Measurements from ENCODE around the gene LMX1A.

LMX1A gene

DNA sequence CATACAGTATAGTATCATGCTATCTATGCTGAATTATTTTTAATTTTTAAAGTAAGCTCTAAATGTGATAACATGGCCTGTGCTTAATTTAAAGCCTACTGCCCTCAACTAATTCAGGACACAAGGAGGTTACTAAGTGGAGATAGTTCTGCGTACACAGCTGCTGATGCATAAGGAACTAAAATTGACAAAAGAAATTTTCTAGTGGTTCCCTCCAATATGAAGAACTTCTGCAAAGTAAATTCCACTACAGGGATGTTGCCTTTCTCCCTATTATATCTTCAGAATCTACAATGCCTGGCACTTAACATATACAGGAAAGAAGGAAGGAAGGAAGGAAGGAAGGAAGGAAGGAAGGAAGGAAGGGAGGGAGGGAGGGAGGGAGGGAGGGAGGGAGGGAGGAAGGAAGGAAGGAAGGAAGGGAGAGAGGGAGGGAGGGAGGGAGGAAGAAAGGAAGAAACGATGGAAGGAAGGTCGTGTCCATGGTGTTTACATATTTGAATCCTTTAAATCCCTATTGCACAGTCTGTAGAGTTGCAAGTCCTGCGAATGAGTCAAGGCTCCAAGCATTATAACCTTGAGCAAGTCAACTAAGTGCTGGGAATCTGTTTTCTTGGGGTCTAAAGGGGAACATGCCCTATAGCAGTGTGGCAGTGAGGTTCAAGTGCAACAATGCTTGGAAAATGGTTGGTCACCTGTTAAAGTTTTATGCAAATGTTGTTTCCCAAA, 171.2 kb downstream of the LMX1A start:
- TF ChIP-seq, protein P1, sequence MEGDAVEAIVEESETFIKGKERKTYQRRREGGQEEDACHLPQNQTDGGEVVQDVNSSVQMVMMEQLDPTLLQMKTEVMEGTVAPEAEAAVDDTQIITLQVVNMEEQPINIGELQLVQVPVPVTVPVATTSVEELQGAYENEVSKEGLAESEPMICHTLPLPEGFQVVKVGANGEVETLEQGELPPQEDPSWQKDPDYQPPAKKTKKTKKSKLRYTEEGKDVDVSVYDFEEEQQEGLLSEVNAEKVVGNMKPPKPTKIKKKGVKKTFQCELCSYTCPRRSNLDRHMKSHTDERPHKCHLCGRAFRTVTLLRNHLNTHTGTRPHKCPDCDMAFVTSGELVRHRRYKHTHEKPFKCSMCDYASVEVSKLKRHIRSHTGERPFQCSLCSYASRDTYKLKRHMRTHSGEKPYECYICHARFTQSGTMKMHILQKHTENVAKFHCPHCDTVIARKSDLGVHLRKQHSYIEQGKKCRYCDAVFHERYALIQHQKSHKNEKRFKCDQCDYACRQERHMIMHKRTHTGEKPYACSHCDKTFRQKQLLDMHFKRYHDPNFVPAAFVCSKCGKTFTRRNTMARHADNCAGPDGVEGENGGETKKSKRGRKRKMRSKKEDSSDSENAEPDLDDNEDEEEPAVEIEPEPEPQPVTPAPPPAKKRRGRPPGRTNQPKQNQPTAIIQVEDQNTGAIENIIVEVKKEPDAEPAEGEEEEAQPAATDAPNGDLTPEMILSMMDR (IDR thresholded peaks at IDR 0.05), result no peak
- Histone ChIP-seq H3K4me3 (no peak overlapping the region), H3K9me3 (peaks cover 0 to 5% (median 0%) of the 10 kb centered on the region in 3 donors), H3K27me3 (no peaks in the 10 kb centered on the region), H3K36me3 (no peaks in the 10 kb centered on the region), H3K27ac (no peak overlapping the region), H3K4me1 (no peaks in the 10 kb centered on the region)
- intact Hi-C loops (cut with DNase I; ENCODE audit: low total_unique reads), result no loop called here
- DNase-seq, result no peak

DNA sequence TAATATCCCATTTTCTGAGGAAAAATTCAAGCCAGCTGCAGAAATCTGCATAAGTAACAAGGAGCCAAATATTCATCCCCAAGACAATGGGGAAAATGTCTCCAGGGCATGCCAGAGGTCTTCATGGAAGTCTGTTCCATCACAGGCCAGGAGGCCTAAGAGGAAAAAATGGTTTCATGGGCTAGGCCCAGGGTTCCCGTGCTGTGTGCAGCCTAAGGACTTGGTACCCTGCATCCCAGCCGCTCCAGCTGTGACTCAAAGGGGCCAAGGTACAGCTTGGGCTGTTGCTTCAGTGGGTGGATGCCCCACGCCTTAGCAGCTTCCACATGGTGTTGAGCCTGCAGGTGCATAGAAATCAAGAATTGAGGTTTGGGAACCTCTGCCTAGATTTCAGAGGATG, 173.5 kb downstream of the LMX1A start:
- Histone ChIP-seq H3K4me1 (no peaks in the 10 kb centered on the region), H3K27me3 (no peaks in the 10 kb centered on the region), H3K9me3 (peaks cover 0 to 5% (median 0%) of the 10 kb centered on the region in 3 donors), H3K36me3 (no peaks in the 10 kb centered on the region), H3K4me3 (no peak overlapping the region), H3K27ac (no peak overlapping the region)
- no peak for DNase-seq
- TF ChIP-seq, protein P1 (IDR thresholded peaks at IDR 0.05), result no peak
- intact Hi-C loops (cut with DNase I; ENCODE audit: low total_unique reads), result no loop called here

DNA sequence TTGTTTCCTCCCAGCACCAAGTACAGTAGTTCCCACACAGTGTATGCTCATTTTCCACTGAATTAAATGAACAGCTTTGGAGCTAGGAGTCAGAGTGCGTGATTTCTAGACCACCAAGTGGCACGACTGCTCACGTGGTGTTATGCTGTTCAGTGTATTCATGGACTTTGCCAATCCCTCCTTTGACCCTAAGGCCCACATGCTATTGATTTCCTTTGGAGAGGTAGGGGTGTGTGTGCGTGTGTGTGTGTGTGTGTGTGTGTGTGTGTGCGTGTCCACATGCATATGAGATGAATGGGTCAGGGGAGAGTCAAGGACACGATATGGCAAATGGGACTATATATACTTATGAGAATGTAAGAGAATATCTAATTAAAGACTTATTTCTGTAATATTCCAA, 177.2 kb downstream of the LMX1A start:
- TF ChIP-seq, protein P1 (IDR thresholded peaks at IDR 0.05), result no peak
- DNase-seq, result no peak

DNA sequence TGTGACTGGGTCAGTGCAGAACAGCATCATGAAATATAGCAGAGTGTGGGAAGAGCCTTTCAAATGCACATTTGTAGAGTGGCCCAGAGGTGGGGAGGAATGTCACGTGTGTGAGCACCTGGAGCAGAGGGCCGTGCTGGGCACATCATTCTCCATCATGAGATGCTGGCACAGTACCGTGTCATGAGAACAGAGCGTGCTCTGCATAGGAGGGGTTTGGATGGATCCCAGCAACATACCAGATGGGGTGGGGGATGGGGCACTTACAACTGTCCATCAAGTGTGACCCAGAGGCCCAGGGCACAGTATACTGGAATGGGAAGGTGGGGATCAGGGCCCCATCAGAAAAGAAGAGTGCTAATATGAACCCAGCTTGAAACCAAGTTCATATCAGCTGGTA, 182.0 kb downstream of the LMX1A start:
- Histone ChIP-seq H3K27ac (no peak overlapping the region), H3K4me1 (no peaks in the 10 kb centered on the region), H3K9me3 (no peaks in the 10 kb centered on the region), H3K27me3 (no peaks in the 10 kb centered on the region), H3K4me3 (no peak overlapping the region), H3K36me3 (no peaks in the 10 kb centered on the region)
- no peak for DNase-seq
- TF ChIP-seq, protein P1 (IDR thresholded peaks at IDR 0.05), result no peak
- intact Hi-C loops (cut with DNase I; ENCODE audit: low total_unique reads), result no loop called here

More for the DNA sequence above, 177.2 kb downstream of the LMX1A start:
- H3K36me3 ChIP-seq, result no peaks in the 10 kb centered on the region
- H3K27me3 ChIP-seq, result no peaks in the 10 kb centered on the region
- no peak overlapping the region for H3K4me3 ChIP-seq
- H3K9me3 ChIP-seq, result peaks cover 0 to 5% (median 0%) of the 10 kb centered on the region in 3 donors
- intact Hi-C loops (cut with DNase I; ENCODE audit: low total_unique reads), result no loop called here
- no peaks in the 10 kb centered on the region for H3K4me1 ChIP-seq
- no peak overlapping the region for H3K27ac ChIP-seq

DNA sequence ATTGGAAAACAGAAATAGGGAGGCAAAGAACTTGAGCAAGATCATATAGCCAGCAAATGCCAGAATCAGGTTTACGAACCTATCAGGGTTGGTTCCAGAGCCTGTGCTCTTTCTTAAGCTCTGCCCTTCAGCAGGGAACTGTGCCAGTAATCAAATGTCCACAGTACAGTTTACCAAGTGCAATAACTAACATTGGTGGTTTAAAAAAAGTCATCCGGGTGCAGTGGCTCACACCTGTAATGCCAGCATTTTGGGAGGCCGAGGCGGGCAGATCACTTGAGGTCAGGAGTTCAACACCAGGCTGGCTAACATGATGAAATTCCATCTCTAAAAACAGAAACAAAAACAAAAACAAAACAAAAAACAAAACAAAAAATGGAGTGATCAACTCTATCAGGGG, 182.7 kb downstream of the LMX1A start:
- H3K9me3 ChIP-seq, result no peaks in the 10 kb centered on the region
- no peaks in the 10 kb centered on the region for H3K4me1 ChIP-seq
- H3K27ac ChIP-seq, result no peak overlapping the region
- TF ChIP-seq, protein P1 (IDR thresholded peaks at IDR 0.05), result no peak
- H3K27me3 ChIP-seq, result no peaks in the 10 kb centered on the region
- intact Hi-C loops (cut with DNase I; ENCODE audit: low total_unique reads), result no loop called here
- H3K4me3 ChIP-seq, result no peak overlapping the region
- DNase-seq, result no peak
- no peaks in the 10 kb centered on the region for H3K36me3 ChIP-seq
